Astrocyte (in vitro differentiated cells and primary cell): Measurements from ENCODE around the gene WSCD2.

Source experiments
- CTCF ChIP-seq: IDR thresholded peaks from 2 replicates; pipeline ENCODE4 v1.5.1; 2011; ENCODE audit warnings: low read depth, mild to moderate bottlenecking, inconsistent platforms, low read length, moderate library complexity; ENCODE audit not compliant: insufficient read depth
- EZH2 ChIP-seq: IDR thresholded peaks from 2 replicates; pipeline ENCODE4 v1.6.1; 2012; ENCODE audit warnings: mild to moderate bottlenecking, low read length, inconsistent platforms; ENCODE audit not compliant: insufficient read depth

DNA sequence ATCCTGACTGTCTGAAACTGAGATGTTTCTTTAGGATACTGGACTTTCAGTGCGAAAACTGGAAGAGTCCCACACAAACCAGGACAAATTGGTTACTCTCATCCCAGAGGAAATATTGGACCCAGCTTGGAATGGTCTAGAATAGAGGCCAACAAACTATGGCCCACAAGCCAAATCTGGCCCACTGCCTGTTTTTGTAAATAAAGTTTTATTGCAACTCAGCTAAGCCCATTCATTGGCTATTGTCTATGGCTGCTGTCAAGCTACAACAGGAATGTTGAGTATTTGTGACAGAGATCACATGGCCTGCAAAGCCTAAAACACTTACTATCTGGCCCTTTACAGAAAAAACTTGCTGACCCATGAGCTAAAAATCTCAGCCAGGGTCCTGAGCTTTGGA is 6.5 kb downstream of the WSCD2 start:
- TF ChIP-seq CTCF (no peak), EZH2 (no peak)
